Breast epithelium (tissue), 3 donors: ENCODE data around the gene PTP4A1.

Source experiments
- CTCF ChIP-seq, 3 donors: fragments of 450-650 bp; IDR thresholded peaks; one replicate each; pipeline ENCODE4 v1.5.1; 2016 to 2017; ENCODE audit warnings: antibody characterized with exemption in 3 of 3, mild to moderate bottlenecking in 3 of 3, moderate library complexity in 3 of 3
- POLR2A ChIP-seq: fragments of 450-650 bp; IDR thresholded peaks from one replicate; pipeline ENCODE4 v1.6.1; 2016; ENCODE audit warnings: antibody characterized with exemption, mild to moderate bottlenecking, moderate library complexity

- TF ChIP-seq CTCF (IDR thresholded peaks at IDR 0.05) (no peak), POLR2A (no peak)
These were observed 12.3 kb downstream of the PTP4A1 start for GRCh38 chr6:63584566-63584965.
